SU-DHL-6 (cell line): ENCODE results near the gene ZNF507.

Experiments used
- H2AFZ ChIP-seq: fragments of 200-600 bp; sonication (generic); 2 replicates; pipeline ENCODE4 v1.6.1; 2014; ENCODE audit warnings: low read depth, mild to moderate bottlenecking, moderate library complexity, mixed read lengths, antibody characterized with exemption, low read length; ENCODE audit not compliant: severe bottlenecking
- H3F3A ChIP-seq: fragments of 200-600 bp; shearing (Covaris generic); 2 replicates; pipeline ENCODE4 v1.6.0; 2016; ENCODE audit warnings: antibody characterized with exemption, mild to moderate bottlenecking; ENCODE audit not compliant: insufficient read depth
- H3K27ac ChIP-seq: fragments of 200-600 bp; sonication (generic); 2 replicates; pipeline ENCODE4 v1.5.1; 2016; ENCODE audit warnings: low read depth, mild to moderate bottlenecking, low read length, moderate library complexity, mixed read lengths
- H3K27me3 ChIP-seq: fragments of 200-600 bp; sonication (generic), shearing (Covaris generic); 2 replicates; pipeline ENCODE4 v1.6.0; 2014; ENCODE audit warnings: mild to moderate bottlenecking, low read length
- H3K36me3 ChIP-seq: fragments of 200-600 bp; sonication (generic); 2 replicates; pipeline ENCODE4 v1.6.1; 2014; ENCODE audit warnings: mild to moderate bottlenecking, low read length, mixed read lengths
- H3K4me2 ChIP-seq: fragments of 300-600, 200-600 bp; shearing (Covaris generic), sonication (generic); 2 replicates; pipeline ENCODE4 v1.6.0; 2014; ENCODE audit warnings: low read length, low read depth, mild to moderate bottlenecking; ENCODE audit not compliant: poor library complexity, severe bottlenecking
- H3K4me3 ChIP-seq: fragments of 200-600 bp; sonication (generic); 2 replicates; pipeline ENCODE4 v1.5.1; 2014; ENCODE audit warnings: antibody characterized with exemption, low read length, mild to moderate bottlenecking, mixed read lengths; ENCODE audit not compliant: insufficient read depth, poor library complexity, severe bottlenecking
- H3K79me2 ChIP-seq: fragments of 200-600 bp; sonication (generic); 2 replicates; pipeline ENCODE4 v1.6.1; 2014; ENCODE audit warnings: mild to moderate bottlenecking, low read length, moderate library complexity; ENCODE audit not compliant: insufficient read depth
- H3K9ac ChIP-seq: fragments of 200-600 bp; sonication (generic); 2 replicates; pipeline ENCODE4 v1.7.0; 2014; ENCODE audit warnings: mild to moderate bottlenecking, low read length
- H3K9me2 ChIP-seq: fragments of 200-600 bp; sonication (generic); replicated peaks from 2 replicates; pipeline ENCODE4 v1.6.1; 2014; ENCODE audit warnings: low read length; ENCODE audit not compliant: insufficient read depth
- H3K9me3 ChIP-seq: fragments of 200-600 bp; sonication (generic); 2 replicates; pipeline ENCODE4 v1.6.1; 2014; ENCODE audit warnings: low read length, mixed read lengths; ENCODE audit not compliant: insufficient read depth
- H4K20me1 ChIP-seq: fragments of 200-600 bp; sonication (generic); 2 replicates; pipeline ENCODE4 v1.6.1; 2014; ENCODE audit warnings: low read depth, mild to moderate bottlenecking, antibody characterized with exemption, low read length, moderate library complexity, mixed read lengths
- CTCF ChIP-seq: fragments of 200-600 bp; sonication (generic); IDR thresholded peaks from one replicate; pipeline ENCODE4 v1.5.1; 2017; ENCODE audit warnings: antibody characterized with exemption, mild to moderate bottlenecking, low read length, moderate library complexity; ENCODE audit not compliant: insufficient read depth, poor library complexity, severe bottlenecking
- EZH2phosphoT487 ChIP-seq: fragments of 200-600 bp; sonication (generic), shearing (Covaris generic); conservative IDR thresholded peaks from 2 replicates; pipeline ENCODE4 v1.6.1; 2018; ENCODE audit warnings: mild to moderate bottlenecking, antibody characterized with exemption, low read length, moderate library complexity, mixed read lengths

ZNF507 gene

GRCh38 chr19:32380269-32380668, 34.9 kb downstream of the ZNF507 start:
- H3K9me3 ChIP-seq: no peaks in the 10 kb centered on the region
- H3F3A ChIP-seq: no peaks in the 10 kb centered on the region
- no peak overlapping the region for H3K9ac ChIP-seq
- H2AFZ ChIP-seq: no peak overlapping the region
- no peak overlapping the region for H3K4me2 ChIP-seq
- no peaks in the 10 kb centered on the region for H3K79me2 ChIP-seq
- peaks cover 42% of the 10 kb centered on the region; the same call in 1 of the 2 replicates for H3K36me3 ChIP-seq
- no peaks in the 10 kb centered on the region for H3K27me3 ChIP-seq
- no peaks in the 10 kb centered on the region for H4K20me1 ChIP-seq
- no peak overlapping the region for H3K4me3 ChIP-seq
- no peak overlapping the region for H3K27ac ChIP-seq
- H3K9me2 ChIP-seq: no peaks in the 10 kb centered on the region
- TF ChIP-seq CTCF (no peak), EZH2phosphoT487 (no peak)

DNA sequence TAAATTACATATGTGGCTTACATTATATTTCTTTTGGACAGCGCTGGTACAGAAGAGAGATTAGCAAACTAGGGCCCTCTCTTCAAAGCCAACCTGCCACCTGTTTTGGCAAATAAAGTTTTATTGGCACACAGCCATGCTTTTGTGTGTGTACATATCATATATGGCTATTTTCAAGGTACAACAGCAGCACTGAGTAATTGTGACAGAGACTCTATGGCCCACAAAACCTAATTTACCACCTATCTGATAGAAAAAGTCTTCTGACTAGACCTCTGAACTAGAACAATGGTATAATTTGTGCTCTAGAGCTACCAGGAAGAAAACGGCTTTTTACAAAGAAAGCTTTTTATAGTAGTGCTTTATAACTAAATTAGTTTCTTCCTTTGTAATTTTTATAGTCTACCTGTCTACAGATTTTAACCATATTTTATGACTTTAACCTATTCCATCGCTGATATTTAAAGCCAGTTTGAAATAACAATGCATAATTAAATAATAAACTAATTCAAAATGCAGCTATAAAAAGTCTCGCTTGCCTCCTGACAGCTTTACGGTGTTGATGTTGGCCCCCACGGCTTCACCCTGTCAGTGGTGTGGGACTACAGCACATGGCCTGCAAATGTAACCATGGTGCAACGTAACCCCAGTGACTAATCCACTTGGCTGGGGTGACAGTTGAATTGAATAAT, 42.4 kb downstream of the ZNF507 start:
- TF ChIP-seq CTCF (no peak), EZH2phosphoT487 (no peak)
- Histone ChIP-seq H3K4me2 (no peak overlapping the region), H3K4me3 (no peak overlapping the region), H3K9ac (no peak overlapping the region), H3K36me3 (peaks cover 17% of the 10 kb centered on the region; the same call in 1 of the 2 replicates), H3F3A (no peaks in the 10 kb centered on the region; the same call in 1 of the 2 replicates), H3K79me2 (no peaks in the 10 kb centered on the region), H3K27me3 (no peaks in the 10 kb centered on the region), H3K27ac (no peak overlapping the region), H3K9me2 (no peaks in the 10 kb centered on the region), H4K20me1 (no peaks in the 10 kb centered on the region), H3K9me3 (no peaks in the 10 kb centered on the region), H2AFZ (no peak overlapping the region)

- no peaks in the 10 kb centered on the region for H3K27me3 ChIP-seq
- H3K79me2 ChIP-seq: no peaks in the 10 kb centered on the region
- peaks cover 15% of the 10 kb centered on the region; the same call in 1 of the 2 replicates for H3K36me3 ChIP-seq
- H3K9me3 ChIP-seq: no peaks in the 10 kb centered on the region
- no peaks in the 10 kb centered on the region for H3K9me2 ChIP-seq
- H2AFZ ChIP-seq: no peak overlapping the region
- H3K9ac ChIP-seq: no peak overlapping the region
- H3K4me3 ChIP-seq: no peak overlapping the region
- H3F3A ChIP-seq: no peaks in the 10 kb centered on the region; the same call in 1 of the 2 replicates
- no peak for TF ChIP-seq CTCF
- no peak for TF ChIP-seq EZH2phosphoT487
- H3K4me2 ChIP-seq: no peak overlapping the region
- no peak overlapping the region for H3K27ac ChIP-seq
- no peaks in the 10 kb centered on the region for H4K20me1 ChIP-seq
Measured at GRCh38 chr19:32388393-32388855, 43.0 kb downstream of the ZNF507 start.
